ENCODE measurements around the gene TTC22.

Gene TTC22

DNA sequence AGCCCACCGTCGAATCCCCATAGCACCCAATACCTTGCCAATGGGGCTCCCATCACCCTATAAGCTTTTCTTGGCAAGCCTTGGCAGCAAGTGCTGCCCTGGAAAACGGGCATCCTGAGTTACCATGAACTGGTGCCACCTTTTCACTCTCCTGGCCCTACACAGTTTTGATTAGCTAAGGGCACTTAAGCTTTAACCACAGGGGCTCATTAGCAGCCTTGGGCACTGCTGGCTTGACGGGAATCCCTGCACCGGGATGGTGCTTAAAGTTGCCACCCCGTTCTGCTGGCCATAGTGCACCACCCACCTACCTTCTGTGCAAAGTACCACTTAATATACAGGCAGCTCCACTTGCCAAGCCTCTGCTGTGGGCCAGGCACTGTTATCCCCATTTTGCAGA is 50.5 kb downstream of the TTC22 start:
- no peaks in the 10 kb centered on the region for H3K9me3 Mint-ChIP-seq
- H3K27me3 Mint-ChIP-seq: no peaks in the 10 kb centered on the region
- H3K27ac Mint-ChIP-seq: no peak overlapping the region
- no peak overlapping the region for H3K4me3 Mint-ChIP-seq
- no peaks in the 10 kb centered on the region for H3K36me3 Mint-ChIP-seq
- no peaks in the 10 kb centered on the region for H3K4me1 Mint-ChIP-seq
- CTCF ChIA-PET: interaction anchor here (0.6 kb wide), 2 partner anchors 60 to 65 kb away, joined by 3 read pairs; no protein-coding TSS in a partner anchor
- no peak for DNase-seq

GRCh38 chr1:54748094-54748835 is 52.9 kb downstream of the TTC22 start:
- Mint-ChIP-seq H3K27ac (no peak overlapping the region), H3K27me3 (no peaks in the 10 kb centered on the region), H3K36me3 (no peaks in the 10 kb centered on the region), H3K4me3 (no peak overlapping the region), H3K9me3 (no peaks in the 10 kb centered on the region), H3K4me1 (no peaks in the 10 kb centered on the region)
- DNase-seq: no peak
- CTCF ChIA-PET: no interaction called here

DNA sequence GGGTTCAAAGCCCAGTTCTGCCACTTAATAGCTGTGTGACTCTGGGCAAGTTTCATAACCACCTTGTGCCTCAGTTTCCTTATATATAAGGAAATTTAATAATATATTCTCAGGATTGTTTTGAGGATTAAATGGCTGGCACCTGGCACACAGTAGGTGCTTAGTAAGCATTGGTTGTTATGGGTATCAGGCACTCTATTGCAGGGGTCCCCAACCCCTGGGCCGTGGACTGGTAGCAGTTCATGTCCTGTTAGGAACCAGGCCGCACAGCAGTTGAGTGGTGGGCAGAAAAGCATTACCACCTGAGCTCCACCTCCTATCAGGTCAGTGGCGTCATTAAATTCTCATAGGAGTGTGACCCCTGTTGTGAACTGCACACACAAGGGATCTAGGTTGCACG is 55.3 kb downstream of the TTC22 start:
- Mint-ChIP-seq H3K4me3 (no peak overlapping the region), H3K4me1 (no peaks in the 10 kb centered on the region), H3K27ac (no peak overlapping the region), H3K27me3 (no peaks in the 10 kb centered on the region), H3K9me3 (no peaks in the 10 kb centered on the region), H3K36me3 (peaks cover 12% of the 10 kb centered on the region)
- CTCF ChIA-PET: no interaction called here
- DNase-seq: no peak

GRCh38 chr1:54745274-54745673 is 55.8 kb downstream of the TTC22 start:
- Mint-ChIP-seq H3K4me1 (no peaks in the 10 kb centered on the region), H3K27me3 (no peaks in the 10 kb centered on the region), H3K4me3 (no peak overlapping the region), H3K27ac (no peak overlapping the region), H3K36me3 (peaks cover 16% of the 10 kb centered on the region), H3K9me3 (no peaks in the 10 kb centered on the region)
- CTCF ChIA-PET: no interaction called here
- no peak for DNase-seq

DNA sequence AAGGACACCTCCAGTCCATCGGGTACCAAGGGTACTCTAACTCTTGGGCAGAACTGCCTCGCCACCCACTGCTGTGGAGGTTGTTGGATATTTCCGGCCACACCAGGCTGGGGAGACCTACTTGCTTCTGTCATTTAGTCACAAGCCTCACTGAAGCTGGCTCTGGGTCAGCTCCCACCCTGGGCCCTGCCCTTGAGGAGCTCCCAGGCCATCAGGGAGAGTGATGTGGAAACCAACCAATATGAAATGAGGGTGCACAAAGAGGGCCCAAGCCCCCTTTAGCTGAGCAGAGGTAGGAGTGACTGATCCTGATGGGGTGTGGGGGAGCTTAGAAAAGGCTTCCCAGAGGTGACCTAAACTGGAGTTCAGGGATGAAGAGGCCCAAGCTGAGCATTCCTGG is 56.4 kb downstream of the TTC22 start:
- no peak overlapping the region for H3K4me3 Mint-ChIP-seq
- no peaks in the 10 kb centered on the region for H3K4me1 Mint-ChIP-seq
- no peaks in the 10 kb centered on the region for H3K9me3 Mint-ChIP-seq
- DNase-seq: no peak
- no peaks in the 10 kb centered on the region for H3K27me3 Mint-ChIP-seq
- CTCF ChIA-PET: no interaction called here
- H3K27ac Mint-ChIP-seq: no peak overlapping the region
- H3K36me3 Mint-ChIP-seq: peaks cover 16% of the 10 kb centered on the region

DNA sequence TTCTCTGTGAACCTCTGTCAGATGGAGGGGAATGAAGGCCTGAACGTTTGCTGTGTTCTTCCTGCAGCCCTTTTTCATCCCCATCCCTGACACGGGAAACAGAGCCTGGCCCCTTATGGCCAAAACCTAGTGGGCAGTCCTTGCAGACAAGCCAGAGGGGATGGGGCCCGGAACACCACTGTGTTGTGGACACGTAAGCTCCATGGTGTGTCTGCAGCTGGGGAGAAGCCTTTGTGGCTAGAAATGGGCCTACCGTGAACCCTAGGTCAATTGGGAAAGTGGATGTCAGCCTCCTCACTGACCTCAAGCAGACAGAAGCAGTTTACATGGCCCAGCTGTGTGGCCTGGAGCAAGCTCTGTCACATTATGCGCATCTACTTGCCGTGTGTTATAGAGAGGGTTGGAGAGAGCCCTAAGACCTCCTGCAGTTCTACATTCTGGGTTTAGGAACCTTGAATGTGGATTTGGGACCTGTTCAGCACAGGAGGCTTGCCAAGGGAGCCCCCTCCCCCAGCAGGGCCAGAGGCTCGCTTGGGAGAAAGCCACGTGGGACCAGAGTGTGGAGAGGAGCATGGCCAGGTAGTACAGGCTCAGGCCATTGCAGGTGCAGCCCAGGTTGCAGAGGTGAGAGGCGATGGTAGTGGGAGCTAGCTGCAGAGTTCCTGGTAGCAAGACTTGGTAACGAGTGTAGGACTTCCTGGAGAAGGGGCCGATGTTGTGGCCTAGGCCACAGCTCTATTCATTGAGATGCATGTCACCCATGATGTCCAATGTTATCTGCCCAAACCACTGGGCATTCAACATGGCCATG is 57.5 kb downstream of the TTC22 start:
- CTCF ChIA-PET: no interaction called here
- no peak for DNase-seq
- no peak overlapping the region for H3K27ac Mint-ChIP-seq

GRCh38 chr1:54742282-54742681 is 58.8 kb downstream of the TTC22 start:
- no peak overlapping the region for H3K27ac Mint-ChIP-seq
- no peak overlapping the region for H3K4me3 Mint-ChIP-seq
- no peaks in the 10 kb centered on the region for H3K27me3 Mint-ChIP-seq
- no peaks in the 10 kb centered on the region for H3K4me1 Mint-ChIP-seq
- CTCF ChIA-PET: no interaction called here
- no peaks in the 10 kb centered on the region for H3K9me3 Mint-ChIP-seq
- H3K36me3 Mint-ChIP-seq: peaks cover 25% of the 10 kb centered on the region
- no peak for DNase-seq

More for the DNA sequence above, 57.5 kb downstream of the TTC22 start:
- Mint-ChIP-seq H3K4me1 (no peaks in the 10 kb centered on the region), H3K36me3 (peaks cover 21% of the 10 kb centered on the region), H3K4me3 (no peak overlapping the region), H3K27me3 (no peaks in the 10 kb centered on the region), H3K9me3 (no peaks in the 10 kb centered on the region)

DNA sequence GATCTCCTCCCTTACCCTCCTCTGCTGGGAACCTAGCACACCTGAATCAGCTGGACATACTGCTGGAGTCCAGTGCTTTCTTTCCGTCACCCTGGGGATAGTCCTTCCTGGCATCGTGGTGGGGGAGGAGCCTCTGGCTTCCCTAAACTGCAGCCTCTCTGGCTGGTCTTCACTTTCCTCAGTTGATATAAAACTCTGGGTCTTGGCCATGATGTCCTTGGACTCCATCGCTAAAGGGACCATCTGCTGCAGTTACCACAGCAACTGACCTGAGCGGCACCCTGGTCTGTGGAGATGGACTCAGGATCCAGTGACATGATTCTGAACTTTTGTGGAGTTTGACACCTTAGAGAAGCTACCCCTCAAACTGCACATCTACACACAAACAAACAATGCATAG is 59.6 kb downstream of the TTC22 start:
- H3K27me3 Mint-ChIP-seq: no peaks in the 10 kb centered on the region
- no peaks in the 10 kb centered on the region for H3K9me3 Mint-ChIP-seq
- H3K4me1 Mint-ChIP-seq: no peaks in the 10 kb centered on the region
- CTCF ChIA-PET: no interaction called here
- H3K27ac Mint-ChIP-seq: no peak overlapping the region
- no peak overlapping the region for H3K4me3 Mint-ChIP-seq
- no peak for DNase-seq
- peaks cover 33% of the 10 kb centered on the region for H3K36me3 Mint-ChIP-seq

DNA sequence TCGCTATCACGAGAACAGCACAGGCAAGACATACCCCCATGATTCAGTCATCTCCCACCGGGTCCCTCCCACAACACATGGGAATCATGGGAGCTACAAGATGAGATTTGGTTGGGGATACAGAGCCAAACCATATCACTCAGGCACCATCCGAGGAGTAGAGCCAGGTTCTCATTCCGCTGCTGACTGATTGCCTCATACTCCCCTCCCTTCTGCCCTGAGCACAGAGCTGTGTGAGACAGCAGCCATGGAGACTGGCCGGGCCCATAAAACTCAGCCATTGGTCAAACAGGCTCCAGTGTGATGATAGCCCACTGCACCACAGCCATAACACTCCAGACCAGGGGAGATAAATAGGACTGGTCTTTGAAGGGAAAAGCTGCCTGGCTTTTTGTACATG is 62.9 kb downstream of the TTC22 start:
- CTCF ChIA-PET: no interaction called here
- DNase-seq: no peak
- Mint-ChIP-seq H3K27ac (no peak overlapping the region), H3K4me1 (no peaks in the 10 kb centered on the region), H3K4me3 (no peak overlapping the region), H3K27me3 (no peaks in the 10 kb centered on the region), H3K9me3 (no peaks in the 10 kb centered on the region), H3K36me3 (peaks cover 39% of the 10 kb centered on the region)

DNA sequence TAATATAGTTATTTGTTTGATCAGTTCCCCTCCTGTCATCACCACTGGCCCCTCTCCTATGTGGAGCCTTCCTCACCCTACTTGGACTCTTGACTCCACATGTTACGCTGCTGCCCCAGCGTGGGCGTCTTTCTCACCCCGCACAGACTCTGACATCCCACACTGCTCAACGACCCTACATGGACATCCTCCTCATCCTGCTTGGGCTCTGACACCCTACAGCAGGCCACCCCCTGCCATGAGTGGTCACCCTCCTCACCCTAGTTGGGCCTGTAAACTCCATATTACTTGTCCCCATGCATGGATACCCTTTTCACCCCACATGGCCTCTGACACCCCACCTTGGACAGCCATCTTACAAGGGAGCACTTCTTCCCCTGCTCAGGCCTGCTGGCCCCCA is 64.4 kb downstream of the TTC22 start:
- CTCF ChIA-PET: no interaction called here

More for the DNA sequence above, 64.4 kb downstream of the TTC22 start:
- no peak for DNase-seq
- no peaks in the 10 kb centered on the region for H3K9me3 Mint-ChIP-seq
- H3K27ac Mint-ChIP-seq: no peak overlapping the region
- no peaks in the 10 kb centered on the region for H3K27me3 Mint-ChIP-seq
- H3K36me3 Mint-ChIP-seq: peaks cover 34% of the 10 kb centered on the region
- no peak overlapping the region for H3K4me3 Mint-ChIP-seq
- H3K4me1 Mint-ChIP-seq: no peaks in the 10 kb centered on the region
